GM13977 (cell line): ENCODE measurements around the gene CCDC127.
A peak's percentile ranks its signal among the peaks of the same experiment; 100 is the strongest.

Source experiments
- DNase-seq: peaks from one replicate; pipeline ENCODE4 v3.0.0; 2012; ENCODE audit warnings: low spot score
- in situ Hi-C: fragments of 300-500 bp; cut with MboI; formaldehyde crosslinking; loops from one replicate; pipeline ENCODE4 v1.12.0; 2022; ENCODE audit warnings: low sequenced_read_pairs, low pct_unique_long_range_greater_than_20kb, mixed read lengths, inconsistent platforms; ENCODE audit not compliant: unreplicated experiment
- TF ChIP-seq, protein P1 (sequence below): IDR thresholded peaks from 2 replicates; pipeline ENCODE4 v1.5.1; 2012; ENCODE audit warnings: mild to moderate bottlenecking, control low read depth; ENCODE audit not compliant: insufficient read depth; ENCODE audit errors: extremely low read depth, missing control alignments

The CCDC127 gene

DNA sequence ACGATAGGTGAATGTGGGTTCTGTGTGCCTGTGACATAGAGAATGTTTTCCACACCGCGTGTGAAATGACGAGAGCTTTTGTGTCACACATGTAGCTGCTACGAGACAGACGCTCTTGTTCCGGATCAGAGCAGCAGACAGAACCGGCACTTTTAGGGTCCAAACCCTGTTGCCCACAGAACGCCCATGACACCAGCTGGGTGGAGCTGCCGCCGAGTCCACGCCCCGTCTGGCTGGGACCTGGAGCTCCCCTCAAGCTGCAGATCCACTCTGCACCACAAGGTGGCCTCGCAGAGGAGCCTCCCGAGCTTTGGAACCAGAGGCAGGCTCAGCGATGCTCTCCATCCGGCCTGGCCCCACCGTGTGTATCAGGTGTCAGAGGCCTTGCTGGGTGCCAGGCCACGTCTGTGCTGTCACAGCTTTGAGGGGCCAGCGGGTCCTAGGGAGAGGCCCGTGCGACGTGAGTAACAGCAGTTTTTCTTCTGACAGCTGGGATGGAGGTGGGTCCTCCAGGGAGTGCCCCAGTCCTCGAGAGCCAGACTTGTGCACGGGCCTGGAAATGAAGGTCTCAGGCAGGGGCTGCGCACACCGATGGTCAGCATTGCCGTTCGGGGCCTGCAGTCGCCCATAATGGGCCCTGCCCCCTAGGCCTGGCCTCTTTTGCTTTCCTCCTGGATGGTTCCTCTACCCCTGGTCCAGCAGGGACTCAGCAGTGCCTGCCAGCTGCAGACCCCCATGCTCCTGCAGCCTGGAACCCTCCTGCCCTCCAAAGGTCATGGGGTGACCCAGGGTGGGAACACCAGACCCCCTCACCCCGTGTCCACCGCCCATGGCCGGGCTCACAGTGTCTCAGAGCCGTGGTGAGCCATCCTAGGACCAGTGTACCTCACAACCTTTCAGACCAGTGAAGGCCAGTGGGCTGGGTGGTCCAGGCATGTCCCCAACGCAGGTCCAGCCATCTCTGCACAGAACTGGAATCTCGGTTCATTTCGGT is 29.2 kb downstream of the CCDC127 start:
- DNase-seq: peak; percentile 96
- TF ChIP-seq, protein P1, sequence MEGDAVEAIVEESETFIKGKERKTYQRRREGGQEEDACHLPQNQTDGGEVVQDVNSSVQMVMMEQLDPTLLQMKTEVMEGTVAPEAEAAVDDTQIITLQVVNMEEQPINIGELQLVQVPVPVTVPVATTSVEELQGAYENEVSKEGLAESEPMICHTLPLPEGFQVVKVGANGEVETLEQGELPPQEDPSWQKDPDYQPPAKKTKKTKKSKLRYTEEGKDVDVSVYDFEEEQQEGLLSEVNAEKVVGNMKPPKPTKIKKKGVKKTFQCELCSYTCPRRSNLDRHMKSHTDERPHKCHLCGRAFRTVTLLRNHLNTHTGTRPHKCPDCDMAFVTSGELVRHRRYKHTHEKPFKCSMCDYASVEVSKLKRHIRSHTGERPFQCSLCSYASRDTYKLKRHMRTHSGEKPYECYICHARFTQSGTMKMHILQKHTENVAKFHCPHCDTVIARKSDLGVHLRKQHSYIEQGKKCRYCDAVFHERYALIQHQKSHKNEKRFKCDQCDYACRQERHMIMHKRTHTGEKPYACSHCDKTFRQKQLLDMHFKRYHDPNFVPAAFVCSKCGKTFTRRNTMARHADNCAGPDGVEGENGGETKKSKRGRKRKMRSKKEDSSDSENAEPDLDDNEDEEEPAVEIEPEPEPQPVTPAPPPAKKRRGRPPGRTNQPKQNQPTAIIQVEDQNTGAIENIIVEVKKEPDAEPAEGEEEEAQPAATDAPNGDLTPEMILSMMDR: peak; percentile 87
- in situ Hi-C loops: no loop called here

DNA sequence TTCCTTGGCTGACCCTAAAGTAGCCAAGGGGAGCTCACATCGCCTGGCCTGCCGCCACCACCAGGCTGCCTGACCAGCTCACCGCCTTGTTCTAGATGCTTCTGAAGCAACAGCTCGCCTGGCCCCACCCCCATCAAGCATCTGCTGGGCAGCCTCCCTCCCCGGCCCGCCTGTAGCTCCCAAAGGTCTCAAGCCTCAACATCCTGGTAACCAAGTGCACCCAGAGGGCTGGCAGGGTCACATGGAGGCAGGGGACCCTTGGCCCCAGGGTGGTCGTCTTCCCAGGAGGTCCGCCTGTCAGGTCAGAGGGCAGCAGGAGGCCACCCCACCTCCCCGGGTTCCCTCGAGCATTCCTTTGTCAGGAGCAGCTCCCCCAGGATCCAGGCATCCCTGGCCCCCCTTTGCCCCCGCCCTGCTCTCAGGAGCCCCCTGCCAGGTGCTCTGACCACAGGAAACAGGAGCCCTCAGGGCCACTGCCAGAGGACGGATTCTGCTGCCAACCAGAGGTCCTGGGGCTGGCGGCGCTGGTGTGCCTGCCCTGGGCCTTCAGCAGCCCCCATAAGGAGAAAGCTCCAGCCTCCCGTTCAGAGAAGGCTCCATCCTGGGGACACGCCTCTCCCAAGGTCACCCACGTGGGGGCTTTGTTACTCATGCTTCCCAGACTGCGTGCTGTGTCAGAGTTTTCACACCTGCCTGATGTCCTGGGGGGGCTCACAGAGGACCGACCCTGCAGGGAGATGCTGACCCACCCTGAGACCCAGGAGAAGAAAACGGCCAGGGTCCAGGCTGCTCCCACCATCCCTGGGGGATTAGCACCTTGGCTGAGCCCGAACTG is 30.1 kb downstream of the CCDC127 start:
- DNase-seq: no peak
- in situ Hi-C loops: no loop called here
- TF ChIP-seq, protein P1: no peak

DNA sequence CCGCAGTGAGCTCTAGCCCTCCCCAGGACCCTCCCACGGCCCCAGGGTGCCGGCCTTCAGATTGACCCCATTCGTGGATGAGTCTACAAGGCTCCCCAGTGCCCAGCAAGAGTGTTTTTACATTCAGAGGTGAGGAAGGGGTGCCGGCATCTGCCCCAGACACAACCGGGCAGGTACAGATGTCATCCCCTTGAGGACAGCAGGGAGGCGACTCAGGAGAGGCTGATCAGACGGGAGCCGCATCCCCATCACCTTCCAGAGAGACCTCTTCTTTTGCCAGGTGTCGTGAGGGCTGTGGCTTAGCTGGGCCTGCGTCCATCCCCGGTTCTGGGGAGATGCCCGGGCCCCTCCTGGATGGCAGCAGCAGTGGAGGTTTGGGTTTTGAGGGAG is 30.9 kb downstream of the CCDC127 start:
- TF ChIP-seq, protein P1: no peak
- in situ Hi-C loops: no loop called here
- no peak for DNase-seq

DNA sequence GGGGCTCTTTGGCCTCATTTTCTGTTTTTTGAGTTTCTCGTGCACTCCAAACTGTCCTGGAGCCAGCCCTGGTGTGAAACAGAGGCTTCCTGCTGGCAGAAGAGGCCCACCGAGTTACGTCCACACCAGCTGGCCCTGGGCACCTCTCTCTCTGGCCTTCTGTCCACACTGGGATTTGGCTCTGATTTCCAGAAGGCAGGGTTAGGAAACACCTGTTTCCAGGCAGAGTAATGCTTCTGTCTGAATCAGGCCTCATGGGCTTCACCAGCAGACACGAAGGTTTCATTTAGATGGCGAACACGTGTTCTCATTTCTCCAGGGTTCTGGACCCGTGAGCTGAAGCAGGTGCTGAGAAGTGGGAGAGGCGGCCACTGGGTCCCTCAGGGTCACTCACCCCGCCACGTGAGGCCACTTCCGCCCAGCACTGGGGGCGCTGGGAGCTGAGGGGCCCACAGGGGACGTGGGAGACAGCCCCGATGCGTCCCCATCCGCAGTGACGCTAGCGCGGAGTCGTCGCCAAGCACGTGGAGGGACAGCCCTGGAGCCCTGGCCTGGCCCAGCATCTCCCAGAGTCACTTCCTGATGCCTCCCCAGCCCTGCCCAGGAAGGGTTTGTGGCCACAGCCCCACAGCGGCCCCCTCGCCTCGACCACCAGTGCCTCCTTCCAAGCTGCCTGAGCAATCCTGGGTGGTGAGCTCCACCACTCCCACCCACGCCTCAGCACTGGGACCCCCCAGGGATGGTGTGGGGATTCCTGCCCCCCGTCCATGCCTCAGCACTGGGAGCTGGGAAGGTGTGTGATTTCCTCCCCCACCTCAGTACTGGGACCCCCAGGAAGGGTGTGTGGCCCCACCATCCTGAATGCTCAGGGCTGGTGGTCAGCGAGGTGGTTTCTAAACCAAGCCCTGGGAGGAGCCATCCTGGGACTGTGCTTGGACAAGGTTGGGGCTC is 31.6 kb downstream of the CCDC127 start:
- no peak for DNase-seq
- in situ Hi-C loops: no loop called here
- TF ChIP-seq, protein P1: no peak

DNA sequence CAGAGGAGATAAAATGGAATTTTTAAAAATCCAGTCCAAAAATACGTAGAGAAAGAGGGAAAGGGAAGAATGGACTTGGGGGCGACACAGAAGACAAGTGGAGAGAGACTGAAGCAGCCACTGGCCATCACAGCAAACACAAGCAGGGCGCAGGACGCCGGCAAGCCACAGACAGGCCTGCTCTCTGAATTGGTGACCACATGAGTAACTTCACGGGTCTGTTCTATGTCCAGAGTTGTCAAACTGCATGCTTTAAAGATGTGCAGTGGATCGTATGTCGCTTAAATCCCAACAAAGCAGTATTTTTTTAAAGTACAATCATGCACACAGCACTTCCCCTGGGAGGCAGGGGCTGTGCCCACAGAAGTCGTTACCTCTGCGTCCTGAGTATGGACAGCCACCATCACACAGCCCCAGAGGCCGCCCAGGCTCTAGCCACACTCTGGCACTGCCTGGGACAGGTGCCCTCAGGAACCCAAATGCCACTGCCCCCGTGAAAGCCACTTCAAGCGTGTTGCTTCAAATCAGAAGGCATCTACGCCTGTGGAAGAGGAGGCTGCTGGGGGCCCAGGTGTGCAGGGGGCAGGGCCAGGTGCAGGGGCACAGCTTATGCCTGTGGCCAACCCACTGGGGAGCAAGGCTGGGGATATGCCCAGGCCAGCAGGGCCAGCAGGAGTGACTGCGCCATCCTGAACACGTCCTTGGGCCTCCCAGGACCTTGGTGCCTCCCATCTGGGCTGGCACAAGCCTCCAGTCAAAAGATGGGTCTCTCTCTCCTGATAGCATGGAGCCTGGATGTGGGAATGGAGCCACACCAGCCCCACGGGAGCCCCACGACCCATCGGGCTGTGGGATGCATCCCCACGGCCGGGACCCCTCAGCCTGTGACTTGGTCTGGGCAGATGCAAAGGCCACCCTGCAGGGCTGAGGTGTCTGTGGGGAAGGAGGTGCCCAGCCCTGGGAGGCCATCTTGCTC is 32.6 kb downstream of the CCDC127 start:
- in situ Hi-C loops: no loop called here
- TF ChIP-seq, protein P1: no peak
- no peak for DNase-seq
